ENCODE measurements around the gene SLC1A2. TPM values are rescaled to one million over a fixed set of nuclear protein-coding genes. Genes with fewer than 3 reads are reported as not detected.

SLC1A2 gene
- total RNA-seq, 5 donors from 2014 or later (not counting 1 experiment from before 2014, with no cell fraction given): 0.07 to 0.19 (median 0.12) TPM

- Mint-ChIP-seq H3K27me3 (no peaks in the 10 kb centered on the region), H3K9me3 (peaks cover 9 to 27% (median 21%) of the 10 kb centered on the region in 3 donors), H3K27ac (peak overlapping the region; percentile 56 to 74), H3K36me3 (peaks cover 30% of the 10 kb centered on the region), H3K4me3 (peak overlapping the region in 2 of 3 donors; percentile 15 to 53), H3K4me1 (peaks cover 64 to 74% (median 64%) of the 10 kb centered on the region in 3 donors)
- H3K27me3 ChIP-seq (replicated peaks in 1 of 2; ENCODE audit: control insufficient read depth in 2 of 2, extremely low read depth in 1 of 2, insufficient read depth in 2 of 2, low read length in 1 of 2): no peaks in the 10 kb centered on the region
- peak overlapping the region; percentile 30 for H3K27ac ChIP-seq (ENCODE audit: low read length)
- WGBS (ENCODE audit: insufficient coverage): 50% methylated on average over 2 of the region's 4 CpGs
- ChIA-PET CTCF (interaction anchor here in 1 of 2 donors (0.6 to 2.8 kb wide), 13 partner anchors 10 to 988 kb away, joined by 3 to 40 read pairs (median 3); no protein-coding TSS in a partner anchor), POLR2A (interaction anchor here (0.5 to 3.0 kb wide), 8 partner anchors 10 to 310 kb away, joined by 3 to 42 read pairs (median 3); no protein-coding TSS in a partner anchor)
- H3K4me3 ChIP-seq (ENCODE audit: control insufficient read depth in 1 of 2, extremely low read depth in 1 of 2, low read length in 1 of 2): no peak overlapping the region
- DNase-seq: peak in 34 of 35 experiments; percentile 43 to 85 (median 62)
- H3K36me3 ChIP-seq (ENCODE audit: control insufficient read depth in 2 of 2, extremely low read depth in 1 of 2, insufficient read depth in 1 of 2, low read length in 1 of 2): peaks cover 0 to 12% of the 10 kb centered on the region in 2 donors
- peaks cover 15 to 26% of the 10 kb centered on the region in 2 experiments for H3K4me1 ChIP-seq (ENCODE audit: control insufficient read depth in 1 of 2, extremely low read depth in 1 of 2, insufficient read depth in 2 of 2, low read length in 2 of 2)
- no peaks in the 10 kb centered on the region for H3K9me3 ChIP-seq
- ATAC-seq (replicated peaks in 1 of 4): peak; percentile 78 to 87 (median 84)
Observed at GRCh38 chr11:35235936-35236666, 183.3 kb downstream of the SLC1A2 start.

GRCh38 chr11:35235498-35235897 lies 183.9 kb downstream of the SLC1A2 start:
- no peaks in the 10 kb centered on the region for H3K27me3 ChIP-seq (replicated peaks in 1 of 2; ENCODE audit: control insufficient read depth in 2 of 2, extremely low read depth in 1 of 2, insufficient read depth in 2 of 2, low read length in 1 of 2)
- CTCF ChIA-PET: interaction anchor here in 1 of 2 donors (0.6 to 2.8 kb wide), 12 partner anchors 11 to 235 kb away, joined by 3 to 40 read pairs (median 3); no protein-coding TSS in a partner anchor
- no peak overlapping the region for H3K4me3 ChIP-seq (ENCODE audit: control insufficient read depth in 1 of 2, extremely low read depth in 1 of 2, low read length in 1 of 2)
- Mint-ChIP-seq H3K36me3 (peaks cover 36% of the 10 kb centered on the region), H3K9me3 (peaks cover 9 to 31% (median 27%) of the 10 kb centered on the region in 3 donors), H3K4me3 (peak overlapping the region in 1 of 3 donors; percentile 53), H3K27me3 (no peaks in the 10 kb centered on the region), H3K27ac (peak overlapping the region; percentile 56 to 74), H3K4me1 (peaks cover 59 to 74% (median 65%) of the 10 kb centered on the region in 3 donors)
- peaks cover 0 to 18% of the 10 kb centered on the region in 2 donors for H3K36me3 ChIP-seq (ENCODE audit: control insufficient read depth in 2 of 2, extremely low read depth in 1 of 2, insufficient read depth in 1 of 2, low read length in 1 of 2)
- peak in 3 of 4 experiments; percentile 7 to 34 (median 24) for ATAC-seq (replicated peaks in 1 of 4)
- peaks cover 15 to 26% of the 10 kb centered on the region in 2 experiments for H3K4me1 ChIP-seq (ENCODE audit: control insufficient read depth in 1 of 2, extremely low read depth in 1 of 2, insufficient read depth in 2 of 2, low read length in 2 of 2)
- no CpG with 5 or more reads among the region's 1 CpG for WGBS (ENCODE audit: insufficient coverage)
- POLR2A ChIA-PET: interaction anchor here (0.5 to 3.0 kb wide), 8 partner anchors 10 to 309 kb away, joined by 3 to 42 read pairs (median 3); no protein-coding TSS in a partner anchor
- DNase-seq: no peak
- H3K9me3 ChIP-seq: no peaks in the 10 kb centered on the region
- H3K27ac ChIP-seq (ENCODE audit: low read length): peak overlapping the region; percentile 30

GRCh38 chr11:35235157-35235468 lies 184.2 kb downstream of the SLC1A2 start:
- WGBS (ENCODE audit: insufficient coverage): no CpG with 5 or more reads among the region's 2 CpGs
- DNase-seq (no peak), ATAC-seq (replicated peaks in 1 of 4) (no peak)
- Mint-ChIP-seq H3K27ac (peak overlapping the region; percentile 56 to 74), H3K4me1 (peaks cover 59 to 72% (median 65%) of the 10 kb centered on the region in 3 donors), H3K4me3 (peak overlapping the region in 1 of 3 donors; percentile 53), H3K27me3 (no peaks in the 10 kb centered on the region), H3K36me3 (peaks cover 40% of the 10 kb centered on the region), H3K9me3 (peaks cover 12 to 31% (median 27%) of the 10 kb centered on the region in 3 donors)
- no peaks in the 10 kb centered on the region for H3K27me3 ChIP-seq (replicated peaks in 1 of 2; ENCODE audit: control insufficient read depth in 2 of 2, extremely low read depth in 1 of 2, insufficient read depth in 2 of 2, low read length in 1 of 2)
- no peak overlapping the region for H3K4me3 ChIP-seq (ENCODE audit: control insufficient read depth in 1 of 2, extremely low read depth in 1 of 2, low read length in 1 of 2)
- ChIA-PET CTCF (interaction anchor here in 1 of 2 donors (2.3 to 2.8 kb wide), 2 partner anchors 11 to 70 kb away, joined by 13 to 40 read pairs; no protein-coding TSS in a partner anchor), POLR2A (interaction anchor here (0.9 to 3.0 kb wide), 2 partner anchors 11 to 12 kb away, joined by 3 to 42 read pairs; no protein-coding TSS in a partner anchor)
- no peaks in the 10 kb centered on the region for H3K9me3 ChIP-seq
- H3K27ac ChIP-seq (ENCODE audit: low read length): peak overlapping the region; percentile 30
- H3K4me1 ChIP-seq (ENCODE audit: control insufficient read depth in 1 of 2, extremely low read depth in 1 of 2, insufficient read depth in 2 of 2, low read length in 2 of 2): peaks cover 15 to 26% of the 10 kb centered on the region in 2 experiments
- H3K36me3 ChIP-seq (ENCODE audit: control insufficient read depth in 2 of 2, extremely low read depth in 1 of 2, insufficient read depth in 1 of 2, low read length in 1 of 2): peaks cover 0 to 22% of the 10 kb centered on the region in 2 donors

GRCh38 chr11:35234460-35235156 lies 184.8 kb downstream of the SLC1A2 start:
- peak overlapping the region; percentile 11 for H3K27ac ChIP-seq (ENCODE audit: low read length)
- no peak overlapping the region for H3K4me3 ChIP-seq (ENCODE audit: control insufficient read depth in 1 of 2, extremely low read depth in 1 of 2, low read length in 1 of 2)
- H3K27me3 ChIP-seq (replicated peaks in 1 of 2; ENCODE audit: control insufficient read depth in 2 of 2, extremely low read depth in 1 of 2, insufficient read depth in 2 of 2, low read length in 1 of 2): no peaks in the 10 kb centered on the region
- peaks cover 45% of the 10 kb centered on the region for H3K36me3 Mint-ChIP-seq
- CTCF ChIA-PET: interaction anchor here in 1 of 2 donors (1.4 to 2.3 kb wide), 2 partner anchors 70 to 234 kb away, joined by 3 to 13 read pairs; no protein-coding TSS in a partner anchor
- H3K4me1 ChIP-seq (ENCODE audit: control insufficient read depth in 1 of 2, extremely low read depth in 1 of 2, insufficient read depth in 2 of 2, low read length in 2 of 2): peaks cover 15 to 26% of the 10 kb centered on the region in 2 experiments
- H3K36me3 ChIP-seq (ENCODE audit: control insufficient read depth in 2 of 2, extremely low read depth in 1 of 2, insufficient read depth in 1 of 2, low read length in 1 of 2): peaks cover 5 to 27% of the 10 kb centered on the region in 2 donors
- H3K4me1 Mint-ChIP-seq: peaks cover 59 to 69% (median 65%) of the 10 kb centered on the region in 3 donors
- ATAC-seq (replicated peaks in 1 of 4) (no peak), DNase-seq (no peak)
- H3K9me3 Mint-ChIP-seq: peaks cover 15 to 31% (median 27%) of the 10 kb centered on the region in 3 donors
- POLR2A ChIA-PET: interaction anchor here in 1 of 2 donors (0.7 to 3.0 kb wide), 3 partner anchors 11 to 52 kb away, joined by 3 to 42 read pairs (median 12); no protein-coding TSS in a partner anchor
- H3K9me3 ChIP-seq: no peaks in the 10 kb centered on the region
- WGBS (ENCODE audit: insufficient coverage): 83% methylated on average over 1 of the region's 3 CpGs
- H3K27ac Mint-ChIP-seq: peak overlapping the region; percentile 67 to 74
- peak overlapping the region in 1 of 3 donors; percentile 53 for H3K4me3 Mint-ChIP-seq
- H3K27me3 Mint-ChIP-seq: no peaks in the 10 kb centered on the region

- POLR2A ChIA-PET: interaction anchor here (0.6 to 2.3 kb wide), 3 partner anchors 13 to 236 kb away, joined by 3 to 12 read pairs (median 3); no protein-coding TSS in a partner anchor
Observed at GRCh38 chr11:35233518-35233917, 185.8 kb downstream of the SLC1A2 start.

More at GRCh38 chr11:35233518-35233917, 185.8 kb downstream of the SLC1A2 start:
- Mint-ChIP-seq H3K27ac (peak overlapping the region; percentile 66 to 67), H3K4me3 (no peak overlapping the region), H3K27me3 (no peaks in the 10 kb centered on the region), H3K36me3 (peaks cover 56% of the 10 kb centered on the region), H3K9me3 (peaks cover 15 to 36% (median 27%) of the 10 kb centered on the region in 3 donors), H3K4me1 (peaks cover 56 to 67% (median 64%) of the 10 kb centered on the region in 3 donors)
- no CpG with 5 or more reads among the region's 1 CpG for WGBS (ENCODE audit: insufficient coverage)
- Histone ChIP-seq H3K27me3 (replicated peaks in 1 of 2; ENCODE audit: control insufficient read depth in 2 of 2, extremely low read depth in 1 of 2, insufficient read depth in 2 of 2, low read length in 1 of 2) (no peaks in the 10 kb centered on the region), H3K4me3 (ENCODE audit: control insufficient read depth in 1 of 2, extremely low read depth in 1 of 2, low read length in 1 of 2) (no peak overlapping the region), H3K36me3 (ENCODE audit: control insufficient read depth in 2 of 2, extremely low read depth in 1 of 2, insufficient read depth in 1 of 2, low read length in 1 of 2) (peaks cover 5 to 38% of the 10 kb centered on the region in 2 donors), H3K4me1 (ENCODE audit: control insufficient read depth in 1 of 2, extremely low read depth in 1 of 2, insufficient read depth in 2 of 2, low read length in 2 of 2) (peaks cover 15 to 26% of the 10 kb centered on the region in 2 experiments), H3K27ac (ENCODE audit: low read length) (no peak overlapping the region), H3K9me3 (no peaks in the 10 kb centered on the region)
- ATAC-seq (replicated peaks in 1 of 4) (no peak), DNase-seq (no peak)
- CTCF ChIA-PET: interaction anchor here (0.5 to 1.4 kb wide), 3 partner anchors 72 to 308 kb away, joined by 3 to 4 read pairs (median 3); no protein-coding TSS in a partner anchor

Data from T-cell (primary cell).